ENCODE measurements around the gene SPG21. TPM values are rescaled to one million over a fixed set of nuclear protein-coding genes. Genes with fewer than 3 reads are reported as not detected.

SPG21 gene
- total RNA-seq, 1 donor from 2014 or later, result 71.8 TPM

GRCh38 chr15:64981812-64982431, 7.8 kb downstream of the SPG21 start:
- H3K27ac Mint-ChIP-seq (ENCODE audit: unreplicated experiment), result no peak overlapping the region
- TF ChIP-seq CTCF (conservative IDR thresholded peaks at IDR 0.05), result no peak

DNA sequence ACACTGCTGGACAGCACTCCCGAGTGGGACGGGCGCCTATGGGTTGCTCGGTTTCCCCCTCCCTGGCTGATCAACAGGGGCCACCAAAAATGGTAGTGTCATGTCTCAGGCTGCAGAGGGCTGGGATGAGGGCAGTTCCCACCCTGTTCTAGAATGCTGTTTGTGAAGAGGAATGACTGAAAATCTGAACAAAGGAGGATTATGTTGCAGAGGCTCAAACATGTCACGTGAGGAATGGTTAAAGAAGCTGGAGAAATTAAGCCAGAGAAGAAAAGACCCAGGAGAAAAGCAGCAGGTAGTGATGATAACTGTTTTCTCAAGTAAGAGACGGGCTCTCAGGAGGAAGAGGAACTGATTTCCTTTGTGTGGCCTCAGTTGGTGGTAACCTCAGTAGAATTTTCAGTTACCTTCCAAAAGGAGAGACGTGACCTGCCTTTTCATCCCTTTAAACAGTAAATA, 10.4 kb downstream of the SPG21 start:
- H3K9me3 Mint-ChIP-seq, result no peaks in the 10 kb centered on the region
- H3K4me1 Mint-ChIP-seq, result peaks cover 23% of the 10 kb centered on the region
- no peaks in the 10 kb centered on the region for H3K27me3 Mint-ChIP-seq (ENCODE audit: low read depth)
- H3K27ac Mint-ChIP-seq (ENCODE audit: unreplicated experiment), result peak overlapping the region; percentile 85
- H3K36me3 Mint-ChIP-seq (ENCODE audit: low read depth), result peaks cover 8% of the 10 kb centered on the region
- no peak for TF ChIP-seq CTCF (conservative IDR thresholded peaks at IDR 0.05)
- H3K4me3 Mint-ChIP-seq, result peak overlapping the region; percentile 8
- no peak for DNase-seq (ENCODE audit: low read depth, low spot score)

More at GRCh38 chr15:64981812-64982431, 7.8 kb downstream of the SPG21 start:
- peaks cover 4% of the 10 kb centered on the region for H3K36me3 Mint-ChIP-seq (ENCODE audit: low read depth)
- no peak for DNase-seq (ENCODE audit: low read depth, low spot score)
- no peaks in the 10 kb centered on the region for H3K27me3 Mint-ChIP-seq (ENCODE audit: low read depth)
- H3K9me3 Mint-ChIP-seq, result no peaks in the 10 kb centered on the region
- H3K4me3 Mint-ChIP-seq, result no peak overlapping the region
- peaks cover 35% of the 10 kb centered on the region for H3K4me1 Mint-ChIP-seq

DNA sequence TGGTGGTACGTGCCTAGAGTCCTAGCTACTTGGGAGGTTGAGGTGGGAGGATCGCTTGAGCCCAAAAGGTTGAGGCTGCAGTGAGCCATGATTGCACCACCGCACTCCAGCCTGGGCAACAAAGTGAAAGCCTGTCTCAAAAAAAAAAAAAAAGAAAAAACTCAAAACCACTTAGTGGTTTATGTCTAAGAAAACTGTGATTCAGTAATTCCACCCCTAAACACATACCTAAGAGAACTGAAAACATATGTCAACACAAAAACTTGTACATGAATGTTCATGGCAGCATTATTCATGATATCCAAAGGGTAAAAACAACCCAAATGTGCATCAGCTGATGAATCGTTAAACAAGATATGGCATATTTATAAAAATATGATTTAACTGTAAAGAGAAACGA, 14.3 kb downstream of the SPG21 start:
- H3K9me3 Mint-ChIP-seq, result no peaks in the 10 kb centered on the region
- no peak for DNase-seq (ENCODE audit: low read depth, low spot score)
- H3K36me3 Mint-ChIP-seq (ENCODE audit: low read depth), result peaks cover 13% of the 10 kb centered on the region
- no peaks in the 10 kb centered on the region for H3K27me3 Mint-ChIP-seq (ENCODE audit: low read depth)
- no peak overlapping the region for H3K4me3 Mint-ChIP-seq
- H3K4me1 Mint-ChIP-seq, result peaks cover 14% of the 10 kb centered on the region
- H3K27ac Mint-ChIP-seq (ENCODE audit: unreplicated experiment), result no peak overlapping the region
- no peak for TF ChIP-seq CTCF (conservative IDR thresholded peaks at IDR 0.05)

DNA sequence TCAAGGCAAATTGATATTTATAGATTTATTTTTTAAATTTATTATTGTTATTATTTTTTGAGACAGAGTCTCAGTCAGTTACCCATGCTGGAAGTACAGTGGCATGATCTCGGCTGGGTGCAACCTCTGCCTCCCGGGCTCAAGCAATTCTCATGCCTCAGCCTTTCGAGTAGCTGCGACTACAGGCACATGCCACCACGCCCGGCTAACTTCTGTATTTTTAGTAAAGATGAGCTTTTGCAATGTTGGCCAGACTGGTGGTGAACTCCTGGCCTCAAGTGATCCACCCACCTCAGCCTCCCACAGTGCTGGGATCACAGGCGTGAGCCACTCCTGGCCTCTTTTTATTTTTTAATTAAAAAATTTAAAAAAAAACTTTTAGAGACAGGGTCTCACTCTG, 19.0 kb downstream of the SPG21 start:
- no peak overlapping the region for H3K27ac Mint-ChIP-seq (ENCODE audit: unreplicated experiment)
- no peak overlapping the region for H3K4me3 Mint-ChIP-seq
- peaks cover 18% of the 10 kb centered on the region for H3K36me3 Mint-ChIP-seq (ENCODE audit: low read depth)
- DNase-seq (ENCODE audit: low read depth, low spot score), result no peak
- no peaks in the 10 kb centered on the region for H3K27me3 Mint-ChIP-seq (ENCODE audit: low read depth)
- H3K9me3 Mint-ChIP-seq, result no peaks in the 10 kb centered on the region
- no peaks in the 10 kb centered on the region for H3K4me1 Mint-ChIP-seq
- TF ChIP-seq CTCF (conservative IDR thresholded peaks at IDR 0.05), result no peak

DNA sequence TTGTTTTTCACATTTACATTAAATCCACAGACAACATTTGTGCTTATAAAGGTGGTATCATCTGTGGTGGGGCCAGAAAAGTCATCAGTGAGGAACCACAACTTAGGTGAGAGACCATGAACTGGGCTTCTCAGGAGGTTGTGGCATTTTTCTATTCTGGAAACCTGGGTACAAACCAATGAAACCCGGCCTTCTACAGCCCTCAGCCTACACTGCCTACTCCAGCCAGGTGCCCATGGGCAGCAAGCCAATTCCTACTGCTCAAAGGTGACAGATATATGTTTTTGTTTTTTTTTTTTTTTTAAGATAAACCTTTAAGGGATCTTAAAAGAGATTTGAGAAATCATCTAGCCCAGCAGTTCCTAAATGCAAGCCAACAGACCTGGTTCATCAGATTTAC, 20.3 kb downstream of the SPG21 start:
- H3K27ac Mint-ChIP-seq (ENCODE audit: unreplicated experiment), result no peak overlapping the region
- H3K9me3 Mint-ChIP-seq, result no peaks in the 10 kb centered on the region
- no peaks in the 10 kb centered on the region for H3K27me3 Mint-ChIP-seq (ENCODE audit: low read depth)
- peaks cover 22% of the 10 kb centered on the region for H3K36me3 Mint-ChIP-seq (ENCODE audit: low read depth)
- TF ChIP-seq CTCF (conservative IDR thresholded peaks at IDR 0.05), result no peak
- H3K4me1 Mint-ChIP-seq, result no peaks in the 10 kb centered on the region
- DNase-seq (ENCODE audit: low read depth, low spot score), result no peak
- no peak overlapping the region for H3K4me3 Mint-ChIP-seq
